Stimulated activated CD8-positive, alpha-beta memory T cell treated with anti-CD3 and anti-CD28 coated beads, Interleukin-12 subunit alpha, Interleukin-12 subunit beta, amount 100 ng/mL, for 4 hours (primary cell): Measurements from ENCODE around the gene SIPA1L3.

Experiments
- DNase-seq: peaks from one replicate; pipeline ENCODE4 v3.0.0-alpha.2; 2020; ENCODE audit warnings: low read depth

The SIPA1L3 gene

DNA sequence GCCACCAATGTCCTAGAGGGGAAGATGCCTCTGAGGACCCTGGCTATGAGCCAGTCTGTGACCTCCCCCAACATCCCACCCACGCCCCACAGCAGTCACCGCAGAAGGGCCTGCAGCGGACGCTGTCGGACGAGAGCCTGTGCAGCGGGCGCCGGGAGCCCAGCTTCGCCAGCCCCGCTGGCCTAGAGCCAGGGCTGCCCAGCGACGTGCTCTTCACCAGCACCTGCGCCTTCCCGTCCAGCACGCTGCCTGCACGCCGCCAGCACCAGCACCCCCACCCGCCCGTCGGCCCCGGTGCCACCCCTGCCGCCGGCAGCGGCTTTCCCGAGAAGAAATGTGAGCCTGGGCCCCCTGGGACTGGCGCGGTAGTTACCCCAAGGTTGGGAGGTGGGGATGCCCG lies 286.4 kb downstream of the SIPA1L3 start:
- DNase-seq: no peak

DNA sequence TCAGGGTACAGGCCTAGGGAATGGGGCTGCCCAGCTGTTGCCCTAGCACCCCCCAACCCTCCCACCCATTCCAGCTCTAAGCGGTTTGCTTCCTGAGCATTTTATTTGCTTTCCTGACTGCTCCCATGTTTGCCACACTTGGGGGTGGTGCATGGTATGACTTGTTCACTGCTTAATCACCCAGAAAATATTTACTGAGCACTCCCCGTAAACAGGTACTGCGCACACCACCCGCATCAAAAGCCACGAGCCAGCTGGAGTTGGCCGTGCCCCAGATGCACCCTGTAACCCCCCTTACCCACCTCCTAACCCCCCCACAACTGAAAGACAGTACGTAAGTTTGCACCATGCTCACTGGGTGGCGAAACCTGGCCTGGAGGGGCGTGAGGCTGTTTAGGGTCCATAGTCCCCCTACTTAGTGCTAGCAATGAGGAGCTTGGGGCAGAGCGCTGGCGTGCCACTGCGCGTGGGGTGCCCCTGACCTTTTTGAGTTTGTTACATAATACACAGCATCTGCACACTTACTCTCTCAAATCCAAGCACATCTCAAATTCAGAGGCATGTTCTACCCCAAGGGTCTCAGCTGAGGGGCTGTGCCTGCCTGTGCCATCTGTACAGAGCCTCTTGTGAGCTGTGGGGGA lies 287.2 kb downstream of the SIPA1L3 start:
- DNase-seq: no peak

- DNase-seq: no peak
Measured at GRCh38 chr19:38195237-38195636, 288.2 kb downstream of the SIPA1L3 start.

DNA sequence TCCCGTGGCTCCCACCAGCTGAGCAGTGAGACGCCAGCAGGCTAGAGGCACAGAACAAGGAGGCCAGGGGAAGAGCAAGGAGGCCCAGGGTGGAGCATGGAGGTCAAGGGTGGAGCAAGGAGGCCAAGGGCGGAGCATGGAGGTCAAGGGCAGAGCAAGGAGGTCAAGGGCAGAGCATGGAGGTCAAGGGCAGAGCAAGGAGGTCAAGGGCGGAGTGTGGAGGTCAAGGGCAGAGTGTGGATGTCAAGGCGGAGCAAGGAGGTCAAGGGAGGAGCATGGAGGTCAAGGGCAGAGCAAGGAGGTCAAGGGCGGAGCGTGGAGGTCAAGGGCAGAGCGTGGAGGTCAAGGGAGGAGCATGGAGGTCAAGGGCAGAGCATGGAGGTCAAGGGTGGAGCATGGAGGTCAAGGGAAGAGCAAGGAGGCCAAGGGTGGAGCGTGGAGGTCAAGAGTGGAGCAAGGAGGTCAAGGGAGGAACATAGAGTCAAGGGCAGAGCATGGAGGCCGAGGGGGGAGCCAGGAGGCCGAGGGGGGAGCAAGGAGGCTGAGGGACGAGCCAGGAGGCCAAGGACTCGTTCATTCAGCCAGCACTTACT lies 289.3 kb downstream of the SIPA1L3 start:
- DNase-seq: no peak

GRCh38 chr19:38196948-38197656 lies 290.1 kb downstream of the SIPA1L3 start:
- DNase-seq: no peak

GRCh38 chr19:38197937-38198704 lies 291.1 kb downstream of the SIPA1L3 start:
- no peak for DNase-seq

GRCh38 chr19:38199340-38199739 lies 292.3 kb downstream of the SIPA1L3 start:
- DNase-seq: no peak

GRCh38 chr19:38201731-38202130 lies 294.7 kb downstream of the SIPA1L3 start:
- no peak for DNase-seq

- no peak for DNase-seq
Measured at GRCh38 chr19:38202504-38202903, 295.5 kb downstream of the SIPA1L3 start.

GRCh38 chr19:38203197-38203596 lies 296.2 kb downstream of the SIPA1L3 start:
- DNase-seq: no peak

GRCh38 chr19:38204096-38204495 lies 297.1 kb downstream of the SIPA1L3 start:
- DNase-seq: no peak

GRCh38 chr19:38204728-38205127 lies 297.7 kb downstream of the SIPA1L3 start:
- no peak for DNase-seq

GRCh38 chr19:38206006-38206745 lies 299.2 kb downstream of the SIPA1L3 start:
- DNase-seq: no peak

- DNase-seq: no peak
Measured at GRCh38 chr19:38206928-38207327, 299.9 kb downstream of the SIPA1L3 start.

DNA sequence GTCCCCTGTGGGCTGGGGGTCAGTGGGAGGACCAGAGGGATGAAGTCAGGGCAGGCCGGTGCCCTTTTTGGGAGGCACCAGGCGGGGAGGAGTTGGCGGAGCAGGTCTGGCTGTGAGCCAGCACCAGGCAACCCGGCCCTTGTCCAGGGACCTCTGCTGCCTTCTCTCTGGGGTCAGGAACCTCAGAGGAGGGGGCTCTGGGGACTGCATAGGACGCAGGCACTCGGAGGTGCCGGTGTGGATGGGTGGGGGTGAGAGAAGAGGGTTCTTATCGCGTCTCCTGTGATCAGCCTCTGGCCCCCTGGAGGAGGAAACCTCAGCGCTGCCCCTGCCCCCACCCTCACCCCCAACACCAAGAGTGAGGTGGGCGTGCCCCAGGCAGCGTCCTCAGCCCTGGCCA lies 300.5 kb downstream of the SIPA1L3 start:
- no peak for DNase-seq

DNA sequence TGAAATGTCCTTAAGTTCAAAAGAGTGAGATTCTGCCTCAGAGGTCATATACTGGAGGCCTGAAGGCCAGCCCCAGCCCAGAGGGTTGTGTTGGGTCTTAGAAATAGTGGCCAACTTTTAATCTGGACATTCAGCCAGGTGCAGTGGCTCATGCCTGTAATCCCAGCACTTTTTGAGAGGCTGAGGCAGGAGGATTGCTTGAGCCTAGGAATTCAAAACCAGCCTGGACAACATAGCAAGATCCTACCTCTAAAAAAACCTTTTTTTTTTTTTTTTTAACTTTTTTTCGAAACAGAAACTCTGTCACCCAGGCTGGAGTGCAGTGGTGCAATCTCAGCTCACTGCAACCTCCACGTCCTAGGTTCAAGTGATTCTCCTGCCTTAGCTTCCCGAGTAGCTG lies 301.6 kb downstream of the SIPA1L3 start:
- DNase-seq: no peak

DNA sequence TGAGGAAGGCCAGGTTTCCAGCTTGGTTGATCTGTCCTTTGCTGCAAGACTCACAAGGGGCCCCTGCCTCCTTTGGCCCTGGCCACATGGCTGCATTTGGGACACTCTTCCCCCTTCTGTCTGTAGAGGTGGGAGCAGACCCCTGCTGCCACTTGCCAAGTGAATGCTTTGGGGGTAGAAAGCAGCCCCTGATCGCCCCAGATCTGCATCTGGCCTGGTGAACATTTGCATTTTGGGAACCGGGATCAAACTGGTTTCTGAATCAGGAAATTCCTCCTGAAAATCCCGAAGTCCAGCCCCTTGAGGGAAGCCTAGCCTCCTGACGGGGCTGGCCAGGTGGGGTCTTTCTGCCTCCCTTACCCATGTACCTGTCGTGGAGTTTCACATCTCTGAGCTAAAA lies 302.1 kb downstream of the SIPA1L3 start:
- DNase-seq: no peak

DNA sequence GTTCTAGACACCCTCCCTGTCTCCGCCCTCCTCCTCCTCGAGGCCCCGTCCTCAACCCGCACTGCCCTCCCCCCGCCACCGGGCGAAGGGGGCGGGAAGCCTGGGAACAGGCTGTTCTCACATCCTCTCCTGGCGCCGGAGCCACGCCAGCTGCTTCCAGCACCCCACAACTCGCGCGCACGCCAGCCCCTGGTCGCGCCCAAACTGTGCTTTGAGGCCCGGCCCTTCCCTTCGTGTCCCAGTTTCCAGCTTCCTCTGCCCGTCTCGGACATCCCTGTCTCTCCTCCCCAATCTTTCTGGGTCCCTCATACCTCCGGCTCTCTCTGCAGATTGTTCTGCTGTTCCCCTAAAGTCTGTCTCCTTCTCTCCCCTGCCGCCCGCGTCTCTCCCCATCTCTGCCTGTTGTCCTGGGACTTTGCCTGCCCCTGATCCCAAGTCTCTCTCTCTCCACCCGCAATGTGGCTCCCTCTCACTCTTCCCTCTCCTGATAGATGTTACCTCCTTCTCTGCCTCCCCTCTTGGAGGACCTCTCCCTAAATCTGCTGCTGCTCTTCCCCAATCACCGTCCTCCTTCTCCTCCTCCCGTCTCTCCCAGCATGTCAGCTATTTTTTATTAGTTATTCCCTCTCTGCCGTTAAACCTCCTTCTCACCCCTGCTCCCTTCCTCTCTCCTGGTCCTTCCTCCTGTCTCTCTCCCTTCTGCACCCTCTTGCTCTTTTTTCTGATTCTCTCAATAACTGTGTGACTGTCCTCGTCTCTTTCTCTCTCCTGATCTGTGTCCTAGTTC lies 302.9 kb downstream of the SIPA1L3 start:
- no peak for DNase-seq

DNA sequence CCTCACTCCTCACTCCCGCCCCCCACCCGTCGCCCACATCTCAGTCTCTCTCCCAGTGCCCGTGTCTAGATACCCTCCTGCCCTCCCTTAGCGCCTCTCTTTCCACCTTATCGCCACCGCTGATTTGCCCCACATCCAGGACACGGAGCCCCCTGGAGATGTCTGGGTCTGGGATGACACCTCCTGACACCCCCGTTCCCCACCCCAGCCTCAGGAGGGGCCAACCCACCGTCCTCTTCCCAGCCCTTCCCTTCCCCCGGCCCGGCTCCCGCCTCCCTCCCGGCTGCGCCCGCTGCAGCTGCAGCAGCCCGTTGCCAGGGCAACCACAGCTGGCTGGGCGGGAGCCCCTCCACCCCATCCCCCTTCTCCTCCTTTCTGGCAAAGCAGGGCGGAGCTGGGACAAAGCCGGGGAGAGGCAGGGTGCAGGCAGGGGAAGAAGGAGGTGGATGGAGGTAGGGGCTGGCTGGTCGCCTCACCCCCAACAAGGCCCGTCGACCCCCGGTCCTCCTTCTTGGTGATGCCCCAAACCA lies 303.5 kb downstream of the SIPA1L3 start:
- no peak for DNase-seq

- no peak for DNase-seq
Measured at GRCh38 chr19:38211151-38211591, 304.2 kb downstream of the SIPA1L3 start.

DNA sequence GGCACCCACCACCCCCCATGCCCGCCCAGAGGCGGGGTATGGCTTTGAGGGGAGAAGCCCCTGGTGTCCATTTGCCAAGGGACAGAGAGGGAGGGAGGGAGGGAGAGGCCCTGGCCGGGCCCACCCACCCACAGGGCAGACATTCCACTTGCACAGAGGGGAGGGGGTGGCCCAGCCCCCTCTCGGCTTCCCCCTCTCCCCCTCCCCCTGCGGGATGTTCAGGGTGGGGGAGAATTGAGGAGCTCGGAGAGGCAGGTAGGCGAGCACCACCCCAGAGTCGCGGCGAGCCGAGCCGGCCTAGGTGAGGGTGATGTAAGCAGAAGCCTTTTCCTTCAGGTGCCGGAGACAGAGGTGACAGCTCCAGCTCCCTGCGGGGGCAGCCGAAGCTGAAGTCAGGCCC lies 304.8 kb downstream of the SIPA1L3 start:
- no peak for DNase-seq
